Heart right ventricle (tissue), 16 donors: ENCODE data around the gene CPT1C. TPM values are rescaled to one million over a fixed set of nuclear protein-coding genes. Genes with fewer than 3 reads are reported as not detected.

Experiments
- ATAC-seq, 8 donors: fragments of 200-7000 bp; cut with Tn5 transposase; one replicate each; pipeline ENCODE4 v1.9.1; 2020; ENCODE audit warnings: mild to moderate bottlenecking in 8 of 8, moderate library complexity in 8 of 8, moderate number of reproducible peaks in 1 of 8
- DNase-seq, 2 donors: peaks; one replicate each; pipeline ENCODE4 v3.0.0-alpha.2; 2020
- H3K27ac ChIP-seq, 10 donors: fragments of 200-600 bp; sonication (generic) in 2 of 10; one replicate each; pipeline versions ENCODE4 v1.5.0 to v1.8.0; 2020 to 2022; ENCODE audit warnings: mild to moderate bottlenecking in 3 of 10
- H3K27me3 ChIP-seq, 7 donors: fragments of 200-600 bp; one replicate each; pipeline ENCODE4 v1.8.0; 2021 to 2022; ENCODE audit warnings: mild to moderate bottlenecking in 2 of 7
- H3K36me3 ChIP-seq, 9 donors: fragments of 200-600 bp; sonication (generic) in 1 of 9; one replicate each; pipeline versions ENCODE4 v1.5.0 to v1.8.0; 2020 to 2022; ENCODE audit warnings: mild to moderate bottlenecking in 2 of 9
- H3K4me1 ChIP-seq, 9 donors: fragments of 200-600 bp; sonication (generic) in 1 of 9; one replicate each; pipeline versions ENCODE4 v1.5.0 to v1.8.0; 2020 to 2022; ENCODE audit warnings: mild to moderate bottlenecking in 4 of 9
- H3K4me3 ChIP-seq, 10 donors: fragments of 200-600 bp; sonication (generic) in 2 of 10; one replicate each; pipeline versions ENCODE4 v1.5.0 to v1.8.0; 2020 to 2022; ENCODE audit warnings: mild to moderate bottlenecking in 7 of 10, moderate library complexity in 2 of 10
- H3K9me3 ChIP-seq, 11 donors: fragments of 200-600 bp in 10 of 11; sonication (generic) in 2 of 11; one replicate each; pipeline versions ENCODE4 v1.5.0 to v1.8.0; 2013 to 2022; ENCODE audit warnings: mild to moderate bottlenecking in 2 of 11, control low read depth in 1 of 11, moderate library complexity in 1 of 11
- WGBS, 2 donors: extraction: QIAGEN DNeasy Blood & Tissue Kit; methylation state at CpG; one replicate each; pipeline ENCODE4 v1.1.7; 2013; ENCODE audit warnings: inconsistent platforms in 1 of 2; 5-methylcytosine and 5-hydroxymethylcytosine counted together
- intact Hi-C, 10 donors: fragments of 100-400 bp; cut with DNase I; formaldehyde crosslinking; loops; one replicate each; pipeline versions ENCODE4 v1.11.1 to v1.14.2; 2022
- polyA plus RNA-seq, 2 donors: library from polyadenylated mRNA; stranded (reverse); fragments of 200-250 nt; gene quantifications; one replicate each; pipeline ENCODE4 v1.2.3, GENCODE V29; 2013
- total RNA-seq, 10 donors: library from RNA; stranded (reverse); fragmentation: NEBNext Ultra II Directional in 3 of 10; extraction: Animal tissue kit (Norgen Biotek cat#: 25700) in 3 of 10; gene quantifications; one replicate each; pipeline versions ENCODE4 v1.2.1 to v1.2.4, GENCODE V29; 2021 to 2023
- TF ChIP-seq, protein P1 (sequence below), 9 donors: fragments of 200-600 bp; sonication (generic) in 2 of 9; IDR thresholded peaks; one replicate each; pipeline versions ENCODE4 v1.5.0 to v1.8.0; 2021 to 2022; ENCODE audit warnings: antibody characterized with exemption in 9 of 9, mild to moderate bottlenecking in 5 of 9, moderate library complexity in 1 of 9
- donor health status: Arrhythmogenic right ventricular cardiomyopathy.
- donor health status: ischemic (EF 13 %, LVEDD 7.1; RV severe dilation, severe dysfunction).
- donor health status: healthy with polysubstance abuse.
- donor health status: DM: no; HTN: yes; CAD: no.
- donor health status: DM: no; HTN: no; CAD: no.
- donor health status: ischemic (EF 25% LVEDD 6.9; RV normal size, moderate dysfunction).
- donor health status: ischemic (EF 25% LVEDD 5.7; RV mildly dilated, moderate dysfunction).
- donor health status: healthy.
- donor health status: DM: yes; HTN: yes; CAD: no.
- donor health status: Ischemic cardiomyopathy.
- donor health status: ischemic (EF 35%, LVEDD 5.7; RV mildly dilated, moderate dysfunction).
- donor health status: nonischemic (EF 11% LVEDD 7.7; RV severe dilation, severe dysfunction).
- donor health status: DM: yes; HTN: yes; CAD: no.
- donor health status: PGD.
- donor health status: ischemic (EF 29% LVEDD 5.4; RV normal size, mild dysfunction).
- donor health status: nonischemic (EF 23%, LVEDD 6.1; RV moderate dilation, normal function).

The CPT1C gene
- total and polyA plus RNA-seq, 12 donors: 1.4 to 10.7 (median 2.3) TPM

DNA sequence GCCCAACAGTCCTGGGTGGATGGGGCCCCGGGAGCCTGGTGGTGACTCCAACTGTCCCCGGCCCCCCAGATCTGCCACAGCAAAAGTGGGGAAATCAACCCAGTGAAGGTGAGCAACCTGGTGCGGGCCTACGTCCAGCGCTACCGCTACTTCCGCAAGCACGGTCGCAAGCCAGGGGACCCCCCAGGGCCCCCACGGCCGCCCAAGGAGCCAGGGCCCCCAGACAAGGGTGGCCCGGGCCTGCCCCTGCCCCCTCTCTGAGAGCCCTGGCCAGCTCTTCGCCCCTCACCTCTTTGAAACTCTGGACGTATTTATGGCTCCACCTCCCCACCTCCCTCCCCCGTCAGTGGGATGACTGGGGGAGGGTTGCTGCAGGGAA lies 32.8 kb upstream of the CPT1C start:
- H3K4me3 ChIP-seq: no peak overlapping the region
- intact Hi-C loops: no loop called here
- DNase-seq (no peak), ATAC-seq (peak in 1 of 8 donors; percentile 3)
- H3K9me3 ChIP-seq: no peaks in the 10 kb centered on the region
- peaks cover 4 to 100% (median 64%) of the 10 kb centered on the region in 9 donors for H3K36me3 ChIP-seq
- TF ChIP-seq, protein P1, sequence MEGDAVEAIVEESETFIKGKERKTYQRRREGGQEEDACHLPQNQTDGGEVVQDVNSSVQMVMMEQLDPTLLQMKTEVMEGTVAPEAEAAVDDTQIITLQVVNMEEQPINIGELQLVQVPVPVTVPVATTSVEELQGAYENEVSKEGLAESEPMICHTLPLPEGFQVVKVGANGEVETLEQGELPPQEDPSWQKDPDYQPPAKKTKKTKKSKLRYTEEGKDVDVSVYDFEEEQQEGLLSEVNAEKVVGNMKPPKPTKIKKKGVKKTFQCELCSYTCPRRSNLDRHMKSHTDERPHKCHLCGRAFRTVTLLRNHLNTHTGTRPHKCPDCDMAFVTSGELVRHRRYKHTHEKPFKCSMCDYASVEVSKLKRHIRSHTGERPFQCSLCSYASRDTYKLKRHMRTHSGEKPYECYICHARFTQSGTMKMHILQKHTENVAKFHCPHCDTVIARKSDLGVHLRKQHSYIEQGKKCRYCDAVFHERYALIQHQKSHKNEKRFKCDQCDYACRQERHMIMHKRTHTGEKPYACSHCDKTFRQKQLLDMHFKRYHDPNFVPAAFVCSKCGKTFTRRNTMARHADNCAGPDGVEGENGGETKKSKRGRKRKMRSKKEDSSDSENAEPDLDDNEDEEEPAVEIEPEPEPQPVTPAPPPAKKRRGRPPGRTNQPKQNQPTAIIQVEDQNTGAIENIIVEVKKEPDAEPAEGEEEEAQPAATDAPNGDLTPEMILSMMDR (IDR thresholded peaks at IDR 0.05): no peak
- H3K4me1 ChIP-seq: peaks cover 0 to 2% (median 0%) of the 10 kb centered on the region in 9 donors
- H3K27ac ChIP-seq: no peak overlapping the region
- no peaks in the 10 kb centered on the region for H3K27me3 ChIP-seq
- WGBS, 2 donors: 87 to 89% methylated on average over 15 of the region's 15 CpGs

DNA sequence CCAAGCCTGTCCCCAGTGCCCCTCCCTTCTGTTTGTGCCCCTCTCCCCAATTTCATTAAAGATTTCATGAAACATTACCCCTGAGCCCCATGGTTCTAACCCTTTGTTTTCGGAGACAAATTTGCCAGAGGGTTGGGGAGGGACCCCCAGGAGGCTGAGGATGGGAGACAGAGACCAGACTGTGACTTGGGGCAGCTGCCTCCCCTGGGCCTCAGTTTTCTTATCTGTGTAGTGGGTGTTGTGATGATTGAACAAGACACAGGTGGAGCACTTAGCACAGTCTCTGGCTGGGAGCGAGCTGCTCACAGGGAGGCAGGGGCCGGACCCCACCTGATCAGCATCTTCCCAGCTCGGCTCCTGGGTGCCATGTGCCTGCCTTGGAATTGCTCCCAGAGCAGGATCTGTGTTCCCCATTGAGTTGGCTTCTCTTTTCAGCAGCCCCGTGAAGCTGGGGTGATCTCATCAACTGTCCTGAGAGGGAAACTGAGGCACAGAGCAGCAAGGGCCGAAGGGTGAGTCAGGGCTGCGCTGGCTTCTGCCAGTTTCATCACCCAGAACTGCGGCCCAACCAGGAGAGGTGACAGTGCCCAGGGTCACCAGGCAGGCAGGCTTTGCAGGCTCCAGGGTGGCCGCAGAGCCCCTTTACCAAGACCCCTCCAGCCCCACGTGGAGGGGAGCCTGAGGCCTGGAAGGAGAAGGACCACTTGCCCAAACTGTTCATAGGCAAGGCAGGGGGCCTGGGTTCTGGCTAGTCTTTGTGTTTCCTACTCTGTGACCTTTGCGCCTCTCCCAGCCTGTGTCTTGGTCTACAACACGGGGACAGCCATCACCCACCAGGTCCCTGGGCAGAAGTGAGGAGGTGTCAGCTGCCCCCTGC lies 32.1 kb upstream of the CPT1C start:
- ATAC-seq: no peak
- Histone ChIP-seq H3K4me3 (no peak overlapping the region), H3K4me1 (peaks cover 0 to 9% (median 3%) of the 10 kb centered on the region in 9 donors), H3K9me3 (no peaks in the 10 kb centered on the region), H3K27ac (no peak overlapping the region), H3K36me3 (peaks cover 4 to 95% (median 59%) of the 10 kb centered on the region in 9 donors), H3K27me3 (no peaks in the 10 kb centered on the region)
- intact Hi-C loops: no loop called here
- TF ChIP-seq, protein P1 (IDR thresholded peaks at IDR 0.05): no peak
- DNase-seq: no peak
- WGBS, 2 donors: 90 to 93% methylated on average over 12 of the region's 12 CpGs

DNA sequence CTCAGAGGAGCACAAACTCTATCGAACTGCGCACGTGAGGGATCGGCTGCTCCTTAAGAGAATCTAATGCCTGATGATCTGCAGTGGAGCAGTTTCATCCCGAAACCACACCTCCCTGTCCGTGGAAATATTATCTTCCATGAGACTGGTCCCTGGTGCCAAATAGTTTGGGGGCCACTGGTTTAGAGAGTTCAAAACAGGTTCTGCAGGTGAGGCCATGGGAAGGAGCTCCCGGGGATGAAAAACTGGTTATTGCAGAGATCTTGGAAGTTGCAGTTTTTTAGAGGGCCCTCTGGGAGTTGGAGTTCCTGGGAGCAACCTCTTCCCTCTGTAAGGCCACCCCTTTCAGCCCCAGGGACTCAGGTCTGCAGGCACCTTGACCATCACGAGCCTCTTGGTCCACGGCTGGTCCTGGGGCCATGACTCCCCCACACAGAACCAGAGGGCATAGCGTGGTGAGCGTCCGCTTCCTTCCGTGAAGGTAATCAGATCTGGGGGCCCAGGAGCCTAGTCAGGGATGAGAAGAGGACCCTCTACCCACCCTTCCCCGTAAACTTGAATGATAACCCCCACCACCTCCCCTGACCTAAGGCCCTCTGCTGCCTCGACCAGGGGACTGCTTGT lies 30.5 kb upstream of the CPT1C start:
- Histone ChIP-seq H3K27me3 (no peaks in the 10 kb centered on the region), H3K36me3 (peaks cover under 1 to 78% (median 42%) of the 10 kb centered on the region in 9 donors), H3K4me1 (peaks cover 3 to 20% (median 12%) of the 10 kb centered on the region in 9 donors), H3K27ac (no peak overlapping the region), H3K4me3 (no peak overlapping the region), H3K9me3 (no peaks in the 10 kb centered on the region)
- TF ChIP-seq, protein P1 (IDR thresholded peaks at IDR 0.05): no peak
- intact Hi-C loops: no loop called here
- ATAC-seq (no peak), DNase-seq (no peak)
- 90% methylated on average over 15 of the region's 15 CpGs for WGBS, 2 donors

DNA sequence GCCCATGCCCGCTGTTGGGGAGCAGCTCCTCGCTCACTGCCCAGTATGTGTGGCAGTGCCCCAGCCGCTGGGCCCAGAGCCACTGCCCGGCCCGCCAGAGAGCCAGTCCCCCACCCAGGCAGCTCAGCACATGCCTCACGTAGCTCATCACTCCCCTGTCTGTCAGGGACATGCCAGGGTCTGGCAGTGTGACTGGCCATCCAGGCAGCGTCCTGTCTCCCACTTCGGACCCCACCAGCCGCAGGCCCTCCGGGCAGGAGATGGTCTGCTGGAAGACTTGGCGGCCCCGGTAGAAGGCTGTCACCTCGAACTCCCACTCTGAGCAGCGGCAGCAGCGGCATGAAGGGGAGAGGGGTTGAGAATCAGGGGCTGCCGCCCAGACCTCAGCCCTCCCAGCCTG lies 28.9 kb upstream of the CPT1C start:
- H3K27ac ChIP-seq: no peak overlapping the region
- 91 to 93% methylated on average over 16 of the region's 16 CpGs for WGBS, 2 donors
- ATAC-seq (no peak), DNase-seq (no peak)
- no peaks in the 10 kb centered on the region for H3K9me3 ChIP-seq
- TF ChIP-seq, protein P1 (IDR thresholded peaks at IDR 0.05): no peak
- H3K36me3 ChIP-seq: peaks cover 0 to 63% (median 28%) of the 10 kb centered on the region in 9 donors
- H3K27me3 ChIP-seq: no peaks in the 10 kb centered on the region
- peaks cover 10 to 31% (median 19%) of the 10 kb centered on the region in 9 donors for H3K4me1 ChIP-seq
- H3K4me3 ChIP-seq: no peak overlapping the region
- intact Hi-C loops: no loop called here
